Measurements from ENCODE around the gene SLC5A6. TPM values are rescaled to one million over a fixed set of nuclear protein-coding genes. Genes with fewer than 3 reads are reported as not detected.

Gene SLC5A6
- total RNA-seq, 2 experiments from 2014 or later, result 55.5 to 60.1 TPM

- H3K4me3 ChIP-seq (ENCODE audit: low read depth, low read length, poor library complexity, severe bottlenecking), result no peak overlapping the region
- H2AFZ ChIP-seq (ENCODE audit: low read length), result no peak overlapping the region
- DNase-seq (ENCODE audit: low spot score), result no peak
- H3K9me3 ChIP-seq (ENCODE audit: low read length), result no peaks in the 10 kb centered on the region
- no peak overlapping the region for H3K4me2 ChIP-seq (ENCODE audit: low read length)
- intact Hi-C loops (cut with micrococcal nuclease; ENCODE audit: unreplicated experiment), result no loop called here
- POLR2A ChIA-PET, result no interaction called here
- H3K79me2 ChIP-seq (ENCODE audit: insufficient read depth, low read depth, low read length), result peaks cover 12% of the 10 kb centered on the region; the same call in 1 of the 2 replicates
- no peak for TF ChIP-seq EZH2phosphoT487 (IDR thresholded peaks at IDR 0.05; ENCODE audit: borderline replicate concordance, low read depth, low read length)
- no peak for TF ChIP-seq CTCF (conservative IDR thresholded peaks at IDR 0.05; ENCODE audit: low read length)
- H3K27ac ChIP-seq (ENCODE audit: low read depth, low read length, poor library complexity, severe bottlenecking), result no peak overlapping the region
- CTCF ChIA-PET (ENCODE audit: unreplicated experiment), result no interaction called here
- no peaks in the 10 kb centered on the region for H4K20me1 ChIP-seq (ENCODE audit: insufficient read depth, low read length)
- BruUV-seq (replicated peaks), result no TSS peak
- H3K9me2 ChIP-seq (ENCODE audit: insufficient read depth, low read length), result no peaks in the 10 kb centered on the region
- peaks cover 12% of the 10 kb centered on the region for H3K4me1 ChIP-seq (ENCODE audit: insufficient read depth, low read length, poor library complexity, severe bottlenecking)
- H3K36me3 ChIP-seq (ENCODE audit: insufficient read depth, low read length), result peaks cover 94% of the 10 kb centered on the region
These were observed 8.3 kb downstream of the SLC5A6 start for GRCh38 chr2:27203741-27204140.

- Histone ChIP-seq H3K9me3 (ENCODE audit: low read length) (no peaks in the 10 kb centered on the region), H3K79me2 (ENCODE audit: insufficient read depth, low read depth, low read length) (peaks cover 3% of the 10 kb centered on the region; the same call in 1 of the 2 replicates), H4K20me1 (ENCODE audit: insufficient read depth, low read length) (no peaks in the 10 kb centered on the region), H3K4me1 (ENCODE audit: insufficient read depth, low read length, poor library complexity, severe bottlenecking) (peaks cover 12% of the 10 kb centered on the region), H3K27ac (ENCODE audit: low read depth, low read length, poor library complexity, severe bottlenecking) (no peak overlapping the region), H3K36me3 (ENCODE audit: insufficient read depth, low read length) (peaks cover 91% of the 10 kb centered on the region), H3K4me3 (ENCODE audit: low read depth, low read length, poor library complexity, severe bottlenecking) (no peak overlapping the region), H3K4me2 (ENCODE audit: low read length) (no peak overlapping the region), H3K9me2 (ENCODE audit: insufficient read depth, low read length) (no peaks in the 10 kb centered on the region), H2AFZ (ENCODE audit: low read length) (no peak overlapping the region)
- intact Hi-C loops (cut with micrococcal nuclease; ENCODE audit: unreplicated experiment), result no loop called here
- TF ChIP-seq CTCF (conservative IDR thresholded peaks at IDR 0.05; ENCODE audit: low read length) (no peak), EZH2phosphoT487 (IDR thresholded peaks at IDR 0.05; ENCODE audit: borderline replicate concordance, low read depth, low read length) (no peak)
- CTCF ChIA-PET (ENCODE audit: unreplicated experiment), result interaction anchor here (1.4 kb wide), 1 partner anchor 11 kb away, joined by 4 read pairs; no protein-coding TSS in a partner anchor
- BruUV-seq (replicated peaks), result no TSS peak
- DNase-seq (ENCODE audit: low spot score), result no peak
- POLR2A ChIA-PET, result interaction anchor here (0.6 kb wide), 1 partner anchor 1079 kb away, joined by 3 read pairs; no protein-coding TSS in a partner anchor
These were observed 9.2 kb downstream of the SLC5A6 start for GRCh38 chr2:27202854-27203253.

GRCh38 chr2:27201675-27202074 is 10.4 kb downstream of the SLC5A6 start:
- H4K20me1 ChIP-seq (ENCODE audit: insufficient read depth, low read length), result no peaks in the 10 kb centered on the region
- no peaks in the 10 kb centered on the region for H3K9me3 ChIP-seq (ENCODE audit: low read length)
- H2AFZ ChIP-seq (ENCODE audit: low read length), result no peak overlapping the region
- peaks cover 80% of the 10 kb centered on the region for H3K36me3 ChIP-seq (ENCODE audit: insufficient read depth, low read length)
- H3K27ac ChIP-seq (ENCODE audit: low read depth, low read length, poor library complexity, severe bottlenecking), result no peak overlapping the region
- ChIA-PET CTCF (ENCODE audit: unreplicated experiment) (interaction anchor here (1.4 kb wide), 1 partner anchor 10 kb away, joined by 4 read pairs; no protein-coding TSS in a partner anchor), POLR2A (no interaction called here)
- no peaks in the 10 kb centered on the region for H3K79me2 ChIP-seq (ENCODE audit: insufficient read depth, low read depth, low read length)
- H3K9me2 ChIP-seq (ENCODE audit: insufficient read depth, low read length), result no peaks in the 10 kb centered on the region
- H3K4me2 ChIP-seq (ENCODE audit: low read length), result no peak overlapping the region
- no peak for TF ChIP-seq CTCF (conservative IDR thresholded peaks at IDR 0.05; ENCODE audit: low read length)
- TF ChIP-seq EZH2phosphoT487 (IDR thresholded peaks at IDR 0.05; ENCODE audit: borderline replicate concordance, low read depth, low read length), result no peak
- H3K4me3 ChIP-seq (ENCODE audit: low read depth, low read length, poor library complexity, severe bottlenecking), result no peak overlapping the region
- peaks cover 23% of the 10 kb centered on the region for H3K4me1 ChIP-seq (ENCODE audit: insufficient read depth, low read length, poor library complexity, severe bottlenecking)
- DNase-seq (ENCODE audit: low spot score), result no peak
- BruUV-seq (replicated peaks), result no TSS peak
- intact Hi-C loops (cut with micrococcal nuclease; ENCODE audit: unreplicated experiment), result no loop called here
